Measurements from ENCODE around the gene AKR1E2.

Gene AKR1E2

GRCh38 chr10:4843525-4844180, 17.6 kb downstream of the AKR1E2 start:
- H3K27ac Mint-ChIP-seq, result no peak overlapping the region
- no peak overlapping the region for H3K4me3 Mint-ChIP-seq
- H3K36me3 Mint-ChIP-seq (ENCODE audit: low read depth), result peaks cover 7% of the 10 kb centered on the region
- H3K9me3 Mint-ChIP-seq, result no peaks in the 10 kb centered on the region
- peaks cover 5% of the 10 kb centered on the region for H3K4me1 Mint-ChIP-seq (ENCODE audit: low read depth)
- no peaks in the 10 kb centered on the region for H3K27me3 Mint-ChIP-seq (ENCODE audit: low read depth)
- no peak for DNase-seq (ENCODE audit: low spot score)

- H3K27me3 Mint-ChIP-seq (ENCODE audit: low read depth), result no peaks in the 10 kb centered on the region
- no peak overlapping the region for H3K4me3 Mint-ChIP-seq
- DNase-seq (ENCODE audit: low spot score), result no peak
- peaks cover 7% of the 10 kb centered on the region for H3K36me3 Mint-ChIP-seq (ENCODE audit: low read depth)
- H3K9me3 Mint-ChIP-seq, result no peaks in the 10 kb centered on the region
- H3K27ac Mint-ChIP-seq, result no peak overlapping the region
- peaks cover 11% of the 10 kb centered on the region for H3K4me1 Mint-ChIP-seq (ENCODE audit: low read depth)
Measured at GRCh38 chr10:4844864-4845263, 18.9 kb downstream of the AKR1E2 start.

- no peak for DNase-seq (ENCODE audit: low spot score)
- Mint-ChIP-seq H3K4me1 (ENCODE audit: low read depth) (peaks cover 11% of the 10 kb centered on the region), H3K9me3 (no peaks in the 10 kb centered on the region), H3K36me3 (ENCODE audit: low read depth) (peaks cover 7% of the 10 kb centered on the region), H3K27ac (no peak overlapping the region), H3K4me3 (no peak overlapping the region), H3K27me3 (ENCODE audit: low read depth) (no peaks in the 10 kb centered on the region)
Measured at GRCh38 chr10:4845766-4846165, 19.8 kb downstream of the AKR1E2 start.

- no peak overlapping the region for H3K27ac Mint-ChIP-seq
- peaks cover 11% of the 10 kb centered on the region for H3K4me1 Mint-ChIP-seq (ENCODE audit: low read depth)
- no peak for DNase-seq (ENCODE audit: low spot score)
- H3K36me3 Mint-ChIP-seq (ENCODE audit: low read depth), result peaks cover 7% of the 10 kb centered on the region
- no peaks in the 10 kb centered on the region for H3K27me3 Mint-ChIP-seq (ENCODE audit: low read depth)
- H3K4me3 Mint-ChIP-seq, result no peak overlapping the region
- H3K9me3 Mint-ChIP-seq, result no peaks in the 10 kb centered on the region
Measured at GRCh38 chr10:4846775-4847174, 20.8 kb downstream of the AKR1E2 start.

GRCh38 chr10:4847561-4848355, 21.8 kb downstream of the AKR1E2 start:
- H3K4me3 Mint-ChIP-seq, result no peak overlapping the region
- peaks cover 11% of the 10 kb centered on the region for H3K4me1 Mint-ChIP-seq (ENCODE audit: low read depth)
- no peaks in the 10 kb centered on the region for H3K9me3 Mint-ChIP-seq
- H3K27ac Mint-ChIP-seq, result no peak overlapping the region
- no peaks in the 10 kb centered on the region for H3K27me3 Mint-ChIP-seq (ENCODE audit: low read depth)
- peaks cover 7% of the 10 kb centered on the region for H3K36me3 Mint-ChIP-seq (ENCODE audit: low read depth)
- no peak for DNase-seq (ENCODE audit: low spot score)

- Mint-ChIP-seq H3K36me3 (ENCODE audit: low read depth) (peaks cover 7% of the 10 kb centered on the region), H3K4me1 (ENCODE audit: low read depth) (peaks cover 11% of the 10 kb centered on the region), H3K9me3 (no peaks in the 10 kb centered on the region), H3K27ac (no peak overlapping the region), H3K4me3 (no peak overlapping the region), H3K27me3 (ENCODE audit: low read depth) (no peaks in the 10 kb centered on the region)
- no peak for DNase-seq (ENCODE audit: low spot score)
Measured at GRCh38 chr10:4848356-4849041, 22.5 kb downstream of the AKR1E2 start.

- Mint-ChIP-seq H3K4me3 (no peak overlapping the region), H3K4me1 (ENCODE audit: low read depth) (peaks cover 11% of the 10 kb centered on the region), H3K36me3 (ENCODE audit: low read depth) (peaks cover 6% of the 10 kb centered on the region), H3K9me3 (no peaks in the 10 kb centered on the region), H3K27ac (no peak overlapping the region), H3K27me3 (ENCODE audit: low read depth) (no peaks in the 10 kb centered on the region)
- DNase-seq (ENCODE audit: low spot score), result no peak
Measured at GRCh38 chr10:4849042-4849402, 23.0 kb downstream of the AKR1E2 start.

GRCh38 chr10:4849555-4850242, 23.7 kb downstream of the AKR1E2 start:
- Mint-ChIP-seq H3K36me3 (ENCODE audit: low read depth) (peaks cover 5% of the 10 kb centered on the region), H3K27ac (peak overlapping the region; percentile 63), H3K4me3 (peak overlapping the region; percentile 48), H3K9me3 (no peaks in the 10 kb centered on the region), H3K4me1 (ENCODE audit: low read depth) (peaks cover 11% of the 10 kb centered on the region), H3K27me3 (ENCODE audit: low read depth) (no peaks in the 10 kb centered on the region)
- DNase-seq (ENCODE audit: low spot score), result peak; percentile 82

GRCh38 chr10:4850397-4850796, 24.4 kb downstream of the AKR1E2 start:
- Mint-ChIP-seq H3K4me1 (ENCODE audit: low read depth) (peaks cover 11% of the 10 kb centered on the region), H3K27ac (no peak overlapping the region), H3K36me3 (ENCODE audit: low read depth) (peaks cover 5% of the 10 kb centered on the region), H3K4me3 (no peak overlapping the region), H3K27me3 (ENCODE audit: low read depth) (no peaks in the 10 kb centered on the region), H3K9me3 (no peaks in the 10 kb centered on the region)
- no peak for DNase-seq (ENCODE audit: low spot score)

GRCh38 chr10:4851176-4851575, 25.2 kb downstream of the AKR1E2 start:
- peaks cover 11% of the 10 kb centered on the region for H3K4me1 Mint-ChIP-seq (ENCODE audit: low read depth)
- no peak overlapping the region for H3K27ac Mint-ChIP-seq
- no peak for DNase-seq (ENCODE audit: low spot score)
- no peaks in the 10 kb centered on the region for H3K9me3 Mint-ChIP-seq
- no peaks in the 10 kb centered on the region for H3K27me3 Mint-ChIP-seq (ENCODE audit: low read depth)
- H3K4me3 Mint-ChIP-seq, result no peak overlapping the region
- H3K36me3 Mint-ChIP-seq (ENCODE audit: low read depth), result peaks cover 5% of the 10 kb centered on the region

- no peaks in the 10 kb centered on the region for H3K27me3 Mint-ChIP-seq (ENCODE audit: low read depth)
- peaks cover 11% of the 10 kb centered on the region for H3K4me1 Mint-ChIP-seq (ENCODE audit: low read depth)
- H3K4me3 Mint-ChIP-seq, result no peak overlapping the region
- no peak for DNase-seq (ENCODE audit: low spot score)
- H3K9me3 Mint-ChIP-seq, result no peaks in the 10 kb centered on the region
- H3K27ac Mint-ChIP-seq, result no peak overlapping the region
- H3K36me3 Mint-ChIP-seq (ENCODE audit: low read depth), result peaks cover 5% of the 10 kb centered on the region
Measured at GRCh38 chr10:4851846-4852245, 25.8 kb downstream of the AKR1E2 start.

- H3K4me3 Mint-ChIP-seq, result no peak overlapping the region
- no peaks in the 10 kb centered on the region for H3K36me3 Mint-ChIP-seq (ENCODE audit: low read depth)
- H3K4me1 Mint-ChIP-seq (ENCODE audit: low read depth), result no peaks in the 10 kb centered on the region
- no peaks in the 10 kb centered on the region for H3K27me3 Mint-ChIP-seq (ENCODE audit: low read depth)
- H3K27ac Mint-ChIP-seq, result no peak overlapping the region
- no peaks in the 10 kb centered on the region for H3K9me3 Mint-ChIP-seq
- DNase-seq (ENCODE audit: low spot score), result no peak
Measured at GRCh38 chr10:4865945-4866661, 40.1 kb downstream of the AKR1E2 start.

- Mint-ChIP-seq H3K4me3 (no peak overlapping the region), H3K4me1 (ENCODE audit: low read depth) (no peaks in the 10 kb centered on the region), H3K27ac (no peak overlapping the region), H3K36me3 (ENCODE audit: low read depth) (no peaks in the 10 kb centered on the region), H3K27me3 (ENCODE audit: low read depth) (no peaks in the 10 kb centered on the region), H3K9me3 (no peaks in the 10 kb centered on the region)
- no peak for DNase-seq (ENCODE audit: low spot score)
Measured at GRCh38 chr10:4867109-4867519, 41.1 kb downstream of the AKR1E2 start.

All from T-helper 2 cell treated with Interferon-gamma antibody and Interleukin-4, amounts not matched to agents 5 μg/mL and 100 μg/mL, for 36 hours (primary cell).